KOPT-K1 (cell line): ENCODE data around the gene CHPT1.

ENCODE experiments used
- H3K27ac ChIP-seq: fragments of 200-600 bp; sonication (generic); 2 replicates; pipeline ENCODE4 v1.5.1; 2016; ENCODE audit warnings: antibody characterized with exemption, mild to moderate bottlenecking, low read depth, low read length; ENCODE audit not compliant: poor library complexity, severe bottlenecking
- H3K36me3 ChIP-seq: fragments of 200-600 bp; sonication (generic); 2 replicates; pipeline ENCODE4 v1.5.1; 2017; ENCODE audit warnings: antibody characterized with exemption, mild to moderate bottlenecking, low read length, moderate library complexity; ENCODE audit not compliant: insufficient read depth
- H3K9me3 ChIP-seq: fragments of 200-600 bp; sonication (generic); 2 replicates; pipeline ENCODE4 v1.5.1; 2017; ENCODE audit warnings: antibody characterized with exemption, low read length, mild to moderate bottlenecking; ENCODE audit not compliant: insufficient read depth, poor library complexity, severe bottlenecking

CHPT1 gene

DNA sequence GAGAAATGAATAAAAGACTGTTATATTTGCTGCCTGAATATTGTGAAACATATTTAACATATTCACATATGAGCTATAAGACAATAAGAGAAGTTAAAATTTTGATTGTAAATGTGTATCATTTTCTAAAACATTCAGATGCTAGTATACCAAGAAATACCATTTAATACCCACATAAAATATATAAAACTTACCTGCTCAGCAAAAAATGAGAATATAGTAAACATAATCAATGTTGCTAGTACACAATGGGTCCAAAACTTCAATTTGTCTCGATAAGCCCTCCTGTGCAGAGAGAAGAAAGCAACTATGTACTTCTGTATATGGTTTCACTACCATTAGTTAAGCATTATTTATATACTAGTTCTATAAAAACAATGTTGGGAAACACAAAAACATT, 51.5 kb downstream of the CHPT1 start:
- Histone ChIP-seq H3K36me3 (peaks cover 100% of the 10 kb centered on the region), H3K9me3 (no peaks in the 10 kb centered on the region), H3K27ac (no peak overlapping the region)

DNA sequence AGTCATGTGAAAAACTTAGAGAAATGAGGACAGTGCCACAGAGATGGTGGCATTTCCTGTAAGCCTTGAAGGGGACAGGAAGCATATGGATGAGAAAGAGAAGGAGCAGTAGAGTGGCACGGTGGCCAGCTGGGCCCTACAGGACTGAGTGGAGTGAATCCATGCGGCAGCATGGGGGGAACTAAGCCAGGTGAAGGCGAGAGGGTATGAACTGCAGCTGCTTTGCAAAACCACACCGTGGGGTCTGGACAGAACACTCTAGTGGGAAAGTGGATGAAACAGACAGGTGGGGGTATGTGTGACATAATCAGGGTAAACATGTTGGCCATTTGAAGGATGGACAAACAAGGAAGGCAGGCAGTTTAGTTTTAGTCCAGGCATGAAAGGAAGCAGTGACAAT, 52.2 kb downstream of the CHPT1 start:
- H3K36me3 ChIP-seq: peaks cover 100% of the 10 kb centered on the region
- no peak overlapping the region for H3K27ac ChIP-seq
- H3K9me3 ChIP-seq: no peaks in the 10 kb centered on the region

DNA sequence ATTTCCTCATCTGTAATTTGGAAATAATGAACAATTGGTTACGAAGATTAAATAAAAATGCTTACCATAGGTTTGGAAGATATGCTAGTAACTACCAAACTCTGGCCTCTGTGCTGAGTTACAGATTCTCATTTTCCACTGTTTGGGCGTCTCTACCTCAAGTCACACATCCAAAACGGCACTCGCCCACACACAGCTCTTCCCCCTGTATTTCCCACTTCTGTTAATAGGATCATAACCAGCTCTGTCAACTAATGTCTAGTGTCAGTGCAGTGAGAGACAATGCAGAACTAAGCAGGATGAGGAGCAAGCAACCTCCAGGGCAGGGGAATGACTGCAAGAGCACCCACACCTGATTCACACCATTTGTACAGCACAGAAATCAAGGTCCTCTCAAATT, 52.7 kb downstream of the CHPT1 start:
- no peaks in the 10 kb centered on the region for H3K9me3 ChIP-seq
- no peak overlapping the region for H3K27ac ChIP-seq
- H3K36me3 ChIP-seq: peaks cover 99% of the 10 kb centered on the region

DNA sequence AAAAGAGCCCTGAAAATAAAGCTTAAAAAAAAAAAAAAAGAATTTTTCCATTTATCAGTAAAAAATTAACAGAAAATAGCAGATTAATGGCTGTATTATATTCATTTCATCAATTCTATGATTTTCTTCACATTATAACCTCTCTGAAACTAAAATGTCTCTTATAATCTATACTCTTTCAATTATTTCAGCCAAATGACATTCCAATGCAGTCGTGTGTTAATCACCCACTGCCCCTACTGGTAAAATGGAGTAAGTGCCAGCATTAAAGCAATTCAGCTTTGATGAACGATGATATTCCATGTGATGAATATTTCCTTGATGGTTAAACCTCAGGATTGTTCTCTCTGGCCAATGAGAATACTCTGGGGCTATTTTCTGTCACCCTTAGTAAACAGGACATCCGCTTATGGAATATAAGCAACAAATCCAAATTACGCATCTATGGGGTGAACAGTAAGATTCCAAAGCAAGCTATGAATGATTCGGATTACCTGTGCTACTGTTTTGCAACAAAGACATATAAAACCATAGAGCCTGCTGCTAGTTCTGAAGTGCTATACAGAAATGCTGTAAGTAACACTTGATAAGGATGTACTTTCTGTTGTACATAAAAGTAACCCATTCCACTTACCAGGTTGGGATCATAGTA, 62.1 kb downstream of the CHPT1 start:
- H3K36me3 ChIP-seq: peaks cover 94% of the 10 kb centered on the region
- no peak overlapping the region for H3K27ac ChIP-seq

DNA sequence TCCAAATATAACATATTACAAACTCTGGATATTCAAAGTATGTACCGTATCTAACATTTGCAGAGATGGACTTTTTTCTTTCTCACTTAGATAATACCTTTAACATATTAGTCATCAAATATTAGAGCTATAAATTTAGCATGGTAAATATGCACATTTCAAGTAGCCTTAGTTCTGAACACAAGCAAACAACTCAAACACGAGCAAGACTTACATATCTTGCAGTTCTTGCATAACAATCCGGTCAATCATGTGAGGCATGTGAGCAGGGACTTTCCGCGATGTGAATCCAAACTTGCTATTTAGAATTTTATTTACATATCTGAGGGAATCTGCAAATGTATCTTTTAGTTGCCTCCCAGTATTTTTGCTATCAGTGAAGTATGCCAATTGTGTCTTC, 63.9 kb downstream of the CHPT1 start:
- peaks cover 94% of the 10 kb centered on the region for H3K36me3 ChIP-seq
- no peaks in the 10 kb centered on the region for H3K9me3 ChIP-seq
- H3K27ac ChIP-seq: no peak overlapping the region

More for the DNA sequence above, 62.1 kb downstream of the CHPT1 start:
- no peaks in the 10 kb centered on the region for H3K9me3 ChIP-seq

DNA sequence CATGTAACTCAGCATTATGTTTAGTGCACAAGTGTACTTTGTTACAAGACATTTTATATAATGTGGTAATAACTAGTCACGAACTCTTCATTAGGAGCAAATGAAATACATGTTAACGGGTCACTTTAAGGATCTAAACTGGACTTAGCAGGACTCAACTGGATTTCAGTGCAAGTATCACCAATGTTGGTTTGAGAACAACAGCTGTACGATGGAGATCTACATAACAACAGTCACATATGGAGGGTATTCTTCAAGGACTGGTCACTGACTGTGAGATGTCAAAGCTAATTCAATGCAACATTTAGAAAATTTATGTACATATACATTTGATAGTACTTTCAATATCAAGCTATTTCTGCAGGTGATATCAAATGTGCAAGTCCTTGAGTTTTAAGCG, 64.3 kb downstream of the CHPT1 start:
- H3K36me3 ChIP-seq: peaks cover 94% of the 10 kb centered on the region
- no peaks in the 10 kb centered on the region for H3K9me3 ChIP-seq
- no peak overlapping the region for H3K27ac ChIP-seq

DNA sequence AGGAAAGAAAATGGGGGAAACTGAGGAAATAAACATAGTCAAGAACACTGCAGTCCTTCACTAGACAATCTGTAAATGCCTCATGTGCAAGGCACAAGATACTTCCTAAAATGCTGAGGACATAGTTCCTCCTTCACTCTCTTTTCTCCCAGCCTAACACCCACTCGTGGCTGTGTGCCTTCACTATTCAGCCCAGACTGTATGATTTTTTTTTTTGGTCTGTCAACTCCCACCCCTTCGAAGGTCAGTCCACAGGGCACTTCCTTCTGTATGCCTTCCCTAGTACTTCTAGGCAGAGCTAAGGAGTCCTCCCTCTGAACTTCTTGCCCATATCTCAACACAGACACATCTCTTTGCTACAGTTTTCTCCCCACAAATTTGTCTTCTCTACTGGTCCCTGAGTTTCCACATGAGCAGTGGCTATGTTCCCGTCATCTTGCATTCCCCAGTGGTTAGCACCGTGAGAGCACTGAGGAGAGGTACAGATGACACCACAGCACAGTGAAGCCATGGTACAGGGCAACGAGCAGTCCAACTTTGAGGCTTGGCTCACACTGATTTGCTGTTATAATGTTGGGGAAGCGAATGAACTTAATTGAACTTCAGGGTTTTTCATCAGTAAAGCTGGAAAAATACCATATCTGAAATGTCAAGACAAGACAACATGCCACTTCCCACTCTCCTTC, 65.9 kb downstream of the CHPT1 start:
- no peak overlapping the region for H3K27ac ChIP-seq
- peaks cover 94% of the 10 kb centered on the region for H3K36me3 ChIP-seq
- H3K9me3 ChIP-seq: no peaks in the 10 kb centered on the region

DNA sequence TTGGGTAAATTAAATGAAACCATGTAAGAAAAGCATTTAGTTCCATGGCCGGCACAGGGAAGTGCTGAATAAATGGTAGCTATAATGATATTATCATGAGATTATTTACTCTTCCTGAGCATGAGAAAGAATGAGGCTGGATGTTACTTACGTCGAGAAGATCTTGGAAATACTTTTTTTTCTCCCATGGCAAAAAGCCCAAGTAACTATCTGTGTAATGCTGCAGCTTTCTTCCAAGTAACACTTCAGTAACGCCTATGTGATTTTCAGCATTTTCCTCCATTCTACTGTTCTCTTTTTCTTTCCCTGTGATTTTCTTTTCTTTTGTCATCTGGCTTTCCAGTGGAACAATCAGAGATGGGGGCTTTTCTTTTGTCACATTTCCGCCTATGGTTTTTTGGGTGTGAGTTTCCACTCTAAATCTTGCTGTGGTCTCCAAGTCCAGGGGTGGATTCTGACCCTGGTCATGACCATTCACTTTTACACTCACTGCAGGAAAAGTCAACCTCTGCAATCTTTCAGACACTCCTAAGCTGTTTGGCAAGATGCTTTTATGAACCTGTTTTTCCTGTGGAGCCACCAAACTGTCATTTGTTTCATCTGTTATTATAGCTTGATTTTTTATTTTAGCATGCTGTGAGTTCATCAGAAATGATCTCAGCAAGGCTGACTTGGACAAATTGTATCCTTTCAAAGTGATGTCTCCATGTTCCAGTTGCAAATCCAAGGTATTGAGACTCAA, 66.8 kb downstream of the CHPT1 start:
- no peak overlapping the region for H3K27ac ChIP-seq
- H3K36me3 ChIP-seq: peaks cover 96% of the 10 kb centered on the region

DNA sequence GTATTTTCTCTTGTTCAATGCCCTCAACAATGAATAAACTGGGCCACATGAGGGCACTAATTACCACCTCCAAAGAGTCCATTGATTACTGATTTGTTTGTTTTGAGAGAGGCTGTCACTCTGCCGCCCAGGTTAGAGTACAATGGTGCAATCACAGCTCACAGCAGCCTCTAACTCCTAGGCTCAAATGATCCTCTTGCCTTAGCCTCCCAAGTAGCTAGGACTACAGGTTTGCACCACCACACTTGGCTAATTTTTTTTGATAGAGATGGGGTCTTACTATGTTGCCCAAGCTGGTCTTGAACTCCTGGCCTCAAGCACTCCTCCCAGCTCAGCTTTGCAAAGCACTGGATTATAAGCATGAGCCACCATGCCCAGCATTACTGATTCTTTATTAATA, 70.1 kb downstream of the CHPT1 start:
- H3K36me3 ChIP-seq: peaks cover 91% of the 10 kb centered on the region
- H3K9me3 ChIP-seq: no peaks in the 10 kb centered on the region
- H3K27ac ChIP-seq: no peak overlapping the region

More for the DNA sequence above, 66.8 kb downstream of the CHPT1 start:
- H3K9me3 ChIP-seq: no peaks in the 10 kb centered on the region

DNA sequence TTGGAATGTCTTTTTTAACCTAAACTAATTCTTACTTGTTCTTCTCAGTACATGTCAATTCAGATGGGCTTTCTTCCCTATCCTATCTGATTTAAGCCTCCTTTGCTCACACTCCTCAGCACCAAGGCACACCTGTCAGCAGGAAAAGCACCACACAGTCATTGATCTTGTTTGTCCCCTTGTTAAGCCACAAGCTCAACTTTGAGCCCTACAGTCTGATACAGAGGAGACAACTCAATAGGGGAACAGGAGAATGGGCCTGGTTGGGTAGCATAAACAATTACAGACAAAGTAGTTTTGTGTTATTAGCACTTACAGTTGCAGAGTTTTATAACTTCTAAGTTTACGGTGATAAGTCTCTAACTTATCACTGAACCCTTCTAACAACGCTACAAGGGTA, 71.3 kb downstream of the CHPT1 start:
- Histone ChIP-seq H3K36me3 (peaks cover 85% of the 10 kb centered on the region), H3K9me3 (no peaks in the 10 kb centered on the region), H3K27ac (no peak overlapping the region)

DNA sequence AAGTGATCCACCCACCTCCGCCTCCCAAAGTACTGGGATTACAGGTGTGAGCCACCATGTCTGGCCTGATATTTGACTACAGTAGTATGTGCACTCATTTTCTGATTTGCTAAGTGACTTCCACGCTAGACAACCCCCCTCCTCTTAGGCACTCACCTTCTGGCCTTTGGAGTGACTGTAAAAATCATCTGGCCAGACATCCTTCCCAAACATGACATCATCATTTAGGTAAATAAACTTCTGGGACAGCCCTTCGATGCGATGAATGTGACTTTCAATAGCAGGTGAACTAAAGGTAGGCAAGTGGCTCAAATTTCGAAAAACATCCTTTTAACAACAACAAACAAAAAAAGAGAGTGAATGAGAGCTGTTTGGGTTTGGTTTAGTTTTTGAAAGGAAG, 72.4 kb downstream of the CHPT1 start:
- Histone ChIP-seq H3K36me3 (peaks cover 75% of the 10 kb centered on the region), H3K27ac (no peak overlapping the region), H3K9me3 (no peaks in the 10 kb centered on the region)

DNA sequence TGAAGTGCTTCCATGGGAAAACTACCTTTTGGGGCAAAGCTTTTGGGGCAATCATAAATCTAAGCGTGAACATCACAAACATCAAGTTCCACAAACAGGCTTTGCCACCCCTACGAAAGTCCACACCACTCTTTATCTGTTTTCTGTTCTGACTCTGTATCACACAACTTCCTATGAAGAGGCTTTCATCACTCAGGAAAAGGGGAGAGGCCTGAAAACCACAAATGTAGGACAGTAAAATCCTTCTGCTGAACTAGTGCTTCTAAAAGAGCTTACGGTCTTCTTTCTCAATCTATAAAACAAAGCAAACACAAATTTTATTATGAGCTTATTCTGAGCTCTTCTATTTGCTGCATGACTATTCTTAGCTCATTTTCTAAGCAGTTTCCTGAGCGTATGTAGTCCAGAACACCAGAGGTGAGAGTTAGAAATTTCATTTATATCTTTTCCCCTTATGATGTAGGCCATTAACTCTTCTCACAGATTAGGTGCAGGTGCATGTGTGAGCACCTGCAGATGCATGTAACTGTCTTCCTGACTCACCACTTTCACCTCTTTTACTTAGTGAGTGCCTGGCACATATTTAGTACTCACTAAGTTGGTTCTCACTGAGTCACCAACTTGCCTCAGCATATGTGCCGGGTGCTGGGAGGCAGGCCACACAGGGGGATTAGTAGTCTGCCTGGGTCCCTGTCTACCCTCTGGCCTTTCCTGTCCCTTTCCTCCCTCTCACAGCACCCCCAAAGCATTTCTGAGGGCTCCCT, 74.8 kb downstream of the CHPT1 start:
- Histone ChIP-seq H3K36me3 (peaks cover 62% of the 10 kb centered on the region), H3K9me3 (no peaks in the 10 kb centered on the region), H3K27ac (peak overlapping the region; percentile 16)

DNA sequence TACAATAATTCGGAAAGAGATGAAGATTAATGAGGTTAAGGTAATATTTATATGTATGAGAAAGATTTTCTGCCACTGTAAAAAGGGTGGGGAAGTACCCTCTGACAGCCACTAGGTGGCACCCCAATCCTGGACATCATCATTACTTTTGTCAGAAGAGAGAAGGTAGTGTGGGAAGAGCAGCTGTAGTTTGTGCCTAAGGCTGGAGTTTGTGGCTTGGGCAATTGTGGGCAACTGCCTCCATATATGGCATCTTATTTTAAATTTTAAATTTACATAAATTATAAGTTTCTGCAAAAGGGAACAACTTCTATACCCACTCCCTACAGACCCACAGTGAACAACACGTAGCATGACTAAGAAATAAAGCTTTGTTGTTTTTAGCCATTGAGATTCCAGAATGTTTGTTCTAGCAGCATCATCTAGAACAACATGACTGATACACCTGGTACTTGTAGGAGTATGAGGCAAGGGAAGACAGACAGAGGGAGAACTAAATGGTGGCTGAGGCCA, 76.3 kb downstream of the CHPT1 start:
- no peaks in the 10 kb centered on the region for H3K9me3 ChIP-seq
- H3K36me3 ChIP-seq: peaks cover 57% of the 10 kb centered on the region
- H3K27ac ChIP-seq: peak overlapping the region; percentile 71

DNA sequence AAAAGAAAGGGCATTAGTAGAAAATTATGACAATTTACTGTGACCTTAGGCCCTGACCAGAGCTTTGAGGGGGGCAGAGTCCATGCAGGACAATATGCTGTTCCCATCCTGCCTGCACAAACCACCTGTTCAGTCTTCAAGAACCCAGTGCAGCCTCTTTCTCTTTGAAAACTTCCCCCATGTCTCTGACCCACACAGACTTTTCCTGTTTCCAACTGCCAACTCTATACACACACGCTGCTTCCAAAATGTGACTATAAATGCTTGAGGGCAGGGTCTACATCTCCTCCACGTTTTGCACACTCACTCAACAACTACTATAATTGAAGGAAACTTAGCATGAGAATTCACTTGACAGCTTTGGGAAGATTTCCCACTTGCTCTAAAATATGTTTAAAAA, 78.4 kb downstream of the CHPT1 start:
- H3K27ac ChIP-seq: peak overlapping the region; percentile 71
- peaks cover 52% of the 10 kb centered on the region for H3K36me3 ChIP-seq
- no peaks in the 10 kb centered on the region for H3K9me3 ChIP-seq

DNA sequence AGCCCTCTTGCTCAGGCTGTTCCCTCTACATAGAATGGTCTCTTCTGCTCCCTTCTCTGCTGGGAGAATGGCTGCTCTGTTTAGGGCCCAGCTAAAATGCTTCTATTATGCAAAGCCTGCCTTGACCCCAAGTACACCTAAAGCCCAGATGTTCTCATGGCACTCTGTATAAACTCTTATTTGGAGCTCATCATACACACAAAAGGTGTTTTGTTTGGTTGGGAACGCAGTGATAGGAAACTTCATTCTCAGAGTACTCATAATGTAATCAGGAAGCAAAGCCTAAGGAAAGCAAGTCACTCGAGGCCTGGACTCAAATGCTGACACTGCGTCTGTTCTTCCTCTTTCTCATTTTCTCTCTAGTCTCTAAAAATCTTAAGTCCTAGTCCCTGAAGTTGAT, 80.0 kb downstream of the CHPT1 start:
- peak overlapping the region; percentile 71 for H3K27ac ChIP-seq
- H3K9me3 ChIP-seq: no peaks in the 10 kb centered on the region
- peaks cover 51% of the 10 kb centered on the region for H3K36me3 ChIP-seq
